ENCODE data around the gene RGS12. TPM values are rescaled to one million over a fixed set of nuclear protein-coding genes. Genes with fewer than 3 reads are reported as not detected.

The RGS12 gene
- total RNA-seq, 4 donors from 2014 or later = 3.5 to 63.8 (median 40.1) TPM

DNA sequence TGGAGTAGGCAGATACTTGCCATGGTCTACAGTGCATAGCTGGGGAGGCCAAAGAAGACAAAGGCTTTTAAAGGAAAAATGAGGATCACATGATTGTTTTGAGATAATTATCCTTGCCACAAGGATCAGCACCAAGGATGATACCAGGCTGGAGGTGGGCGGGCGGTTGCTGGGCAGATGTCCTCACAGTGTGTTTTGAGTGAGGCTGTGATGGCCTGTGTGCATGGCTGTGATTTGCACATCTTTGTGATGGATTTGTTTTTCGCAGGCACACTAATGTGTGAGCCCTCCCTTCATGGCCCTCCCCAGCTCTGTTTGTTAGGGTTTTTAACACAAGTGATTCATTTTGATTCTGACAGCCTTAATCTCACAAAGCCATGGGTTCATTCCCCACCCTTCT is 46.8 kb downstream of the RGS12 start:
- intact Hi-C loops (cut with DNase I; ENCODE audit: low total_unique reads) = no loop called here

DNA sequence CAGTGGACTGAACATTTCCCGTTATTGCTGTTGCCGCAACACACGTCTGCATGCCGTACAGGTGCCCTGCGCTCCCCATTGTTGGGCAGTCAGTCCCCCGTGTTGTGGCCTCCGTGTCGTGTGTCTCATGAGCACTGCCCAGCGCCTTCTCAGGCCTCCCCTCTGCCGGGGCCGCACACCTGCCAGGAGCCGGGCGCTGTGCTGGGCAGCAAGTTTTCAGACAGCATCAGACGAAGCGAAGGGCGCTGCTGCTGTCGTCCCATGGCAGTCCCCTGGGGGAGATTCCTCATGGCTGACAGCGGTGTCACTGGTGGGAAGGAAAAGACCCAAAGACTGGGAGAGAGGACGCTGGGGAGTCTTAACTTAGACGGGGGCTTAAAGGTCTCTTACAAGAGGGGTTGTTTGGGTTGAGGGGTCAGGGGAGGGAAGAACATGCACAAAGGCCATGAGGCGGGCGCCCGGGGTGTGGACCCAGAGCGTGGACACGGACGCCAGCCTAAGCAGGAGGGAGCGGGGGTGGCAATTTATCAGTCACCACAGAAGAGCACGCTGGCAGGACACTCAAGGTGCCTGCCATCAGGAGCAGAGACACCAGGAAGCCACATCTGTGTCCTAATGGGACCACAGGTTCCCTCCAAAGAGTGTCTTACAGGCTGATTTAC is 47.3 kb downstream of the RGS12 start:
- intact Hi-C loops (cut with DNase I; ENCODE audit: low total_unique reads) = no loop called here
- H3K4me1 ChIP-seq = no peaks in the 10 kb centered on the region
- TF ChIP-seq POLR2A (IDR thresholded peaks at IDR 0.05) = no peak
- TF ChIP-seq, protein P1, sequence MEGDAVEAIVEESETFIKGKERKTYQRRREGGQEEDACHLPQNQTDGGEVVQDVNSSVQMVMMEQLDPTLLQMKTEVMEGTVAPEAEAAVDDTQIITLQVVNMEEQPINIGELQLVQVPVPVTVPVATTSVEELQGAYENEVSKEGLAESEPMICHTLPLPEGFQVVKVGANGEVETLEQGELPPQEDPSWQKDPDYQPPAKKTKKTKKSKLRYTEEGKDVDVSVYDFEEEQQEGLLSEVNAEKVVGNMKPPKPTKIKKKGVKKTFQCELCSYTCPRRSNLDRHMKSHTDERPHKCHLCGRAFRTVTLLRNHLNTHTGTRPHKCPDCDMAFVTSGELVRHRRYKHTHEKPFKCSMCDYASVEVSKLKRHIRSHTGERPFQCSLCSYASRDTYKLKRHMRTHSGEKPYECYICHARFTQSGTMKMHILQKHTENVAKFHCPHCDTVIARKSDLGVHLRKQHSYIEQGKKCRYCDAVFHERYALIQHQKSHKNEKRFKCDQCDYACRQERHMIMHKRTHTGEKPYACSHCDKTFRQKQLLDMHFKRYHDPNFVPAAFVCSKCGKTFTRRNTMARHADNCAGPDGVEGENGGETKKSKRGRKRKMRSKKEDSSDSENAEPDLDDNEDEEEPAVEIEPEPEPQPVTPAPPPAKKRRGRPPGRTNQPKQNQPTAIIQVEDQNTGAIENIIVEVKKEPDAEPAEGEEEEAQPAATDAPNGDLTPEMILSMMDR (IDR thresholded peaks at IDR 0.05) = no peak
- H3K9me3 ChIP-seq = no peaks in the 10 kb centered on the region
- no peak for DNase-seq
- H3K27ac ChIP-seq = no peak overlapping the region
- no peak overlapping the region for H3K4me3 ChIP-seq
- H3K36me3 ChIP-seq = no peaks in the 10 kb centered on the region
- H3K27me3 ChIP-seq = no peaks in the 10 kb centered on the region

More for the DNA sequence above, 46.8 kb downstream of the RGS12 start:
- Histone ChIP-seq H3K27ac (no peak overlapping the region), H3K9me3 (no peaks in the 10 kb centered on the region), H3K4me3 (no peak overlapping the region), H3K36me3 (no peaks in the 10 kb centered on the region), H3K4me1 (no peaks in the 10 kb centered on the region), H3K27me3 (no peaks in the 10 kb centered on the region)
- TF ChIP-seq POLR2A (IDR thresholded peaks at IDR 0.05) = no peak
- TF ChIP-seq, protein P1 (IDR thresholded peaks at IDR 0.05) = no peak
- no peak for DNase-seq

DNA sequence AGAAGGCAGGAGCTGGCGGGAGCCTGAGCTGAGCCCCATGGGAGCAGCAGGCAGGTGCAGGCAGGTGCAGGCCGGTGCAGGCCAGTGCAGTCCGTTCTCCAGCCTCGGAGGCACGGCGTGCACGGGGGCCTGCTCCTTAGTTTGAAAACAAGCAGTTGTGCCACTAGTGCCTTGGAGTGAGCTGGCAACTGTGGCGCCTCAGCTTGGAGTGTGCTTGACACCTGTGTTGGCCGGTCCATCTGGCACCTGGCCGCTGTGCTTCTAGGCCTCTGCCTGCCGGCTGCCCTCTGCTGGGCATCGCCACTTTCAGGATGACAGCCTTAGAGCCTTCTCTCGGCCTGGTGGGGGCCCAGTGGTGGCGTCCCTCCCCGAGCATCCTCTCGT is 47.9 kb downstream of the RGS12 start:
- Histone ChIP-seq H3K9me3 (no peaks in the 10 kb centered on the region), H3K4me1 (no peaks in the 10 kb centered on the region), H3K27me3 (no peaks in the 10 kb centered on the region), H3K4me3 (no peak overlapping the region), H3K27ac (no peak overlapping the region), H3K36me3 (no peaks in the 10 kb centered on the region)
- TF ChIP-seq POLR2A (IDR thresholded peaks at IDR 0.05) = no peak
- TF ChIP-seq, protein P1 (IDR thresholded peaks at IDR 0.05) = no peak
- intact Hi-C loops (cut with DNase I; ENCODE audit: low total_unique reads) = no loop called here
- no peak for DNase-seq

DNA sequence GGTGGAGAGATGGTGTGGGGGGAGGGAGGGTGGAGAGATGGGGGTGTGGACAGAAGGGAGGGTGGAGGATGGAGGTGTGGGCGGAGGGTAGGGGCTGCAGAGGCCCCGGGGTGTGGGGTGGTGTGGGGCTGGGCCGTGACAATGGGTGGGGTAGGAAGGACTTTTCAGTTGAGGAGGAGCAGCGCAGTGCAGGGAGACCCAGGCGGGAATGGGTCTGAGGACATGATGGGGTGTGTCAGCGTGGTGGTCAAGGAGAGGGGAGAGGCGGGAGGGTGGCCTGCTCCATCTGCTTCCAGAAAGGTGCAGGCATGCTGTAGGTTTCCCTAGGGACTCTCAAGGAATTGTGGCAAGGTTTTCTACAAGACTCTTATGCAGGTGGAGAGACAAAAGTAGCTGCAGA is 48.9 kb downstream of the RGS12 start:
- Histone ChIP-seq H3K36me3 (no peaks in the 10 kb centered on the region), H3K4me3 (no peak overlapping the region), H3K27me3 (no peaks in the 10 kb centered on the region), H3K9me3 (no peaks in the 10 kb centered on the region), H3K27ac (no peak overlapping the region), H3K4me1 (no peaks in the 10 kb centered on the region)
- no peak for DNase-seq
- intact Hi-C loops (cut with DNase I; ENCODE audit: low total_unique reads) = no loop called here
- TF ChIP-seq POLR2A (IDR thresholded peaks at IDR 0.05) = no peak
- TF ChIP-seq, protein P1 (IDR thresholded peaks at IDR 0.05) = no peak

DNA sequence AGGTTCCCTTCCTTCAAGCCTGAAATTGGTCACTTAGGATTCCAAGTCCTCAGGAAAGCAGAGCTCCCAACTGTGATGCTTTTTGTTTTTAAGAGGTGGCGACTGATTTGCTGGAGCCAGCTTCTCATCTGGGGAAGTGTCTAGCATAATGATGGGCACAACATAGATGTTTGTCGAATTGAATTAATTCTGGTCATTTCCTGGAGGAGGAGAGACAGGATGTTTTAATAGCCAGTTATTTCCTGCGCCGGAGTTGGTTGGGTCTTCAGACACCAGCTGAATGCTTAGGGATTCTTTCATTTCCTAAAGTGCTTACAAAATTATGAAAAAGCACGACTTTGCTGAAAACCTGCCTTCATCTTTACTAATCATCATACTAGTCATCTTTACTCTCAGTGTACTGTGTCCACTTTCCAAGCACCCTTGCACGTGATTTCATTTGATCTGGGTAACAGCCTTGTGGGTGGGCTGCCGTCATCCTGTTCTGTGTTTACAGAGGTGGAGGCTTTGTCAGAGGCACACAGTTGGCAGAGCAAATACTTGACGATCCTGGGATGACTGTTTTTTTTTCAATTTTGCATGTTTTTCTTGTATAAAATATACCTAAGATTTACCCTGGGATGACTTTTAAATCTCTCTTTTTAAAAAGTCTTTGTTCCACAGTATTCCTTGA is 49.5 kb downstream of the RGS12 start:
- no peaks in the 10 kb centered on the region for H3K9me3 ChIP-seq
- H3K36me3 ChIP-seq = no peaks in the 10 kb centered on the region
- DNase-seq = no peak
- H3K27me3 ChIP-seq = no peaks in the 10 kb centered on the region
- TF ChIP-seq POLR2A (IDR thresholded peaks at IDR 0.05) = no peak
- TF ChIP-seq, protein P1 (IDR thresholded peaks at IDR 0.05) = no peak
- no peak overlapping the region for H3K27ac ChIP-seq
- H3K4me1 ChIP-seq = no peaks in the 10 kb centered on the region
- H3K4me3 ChIP-seq = no peak overlapping the region
- intact Hi-C loops (cut with DNase I; ENCODE audit: low total_unique reads) = no loop called here
